RCC 7860 (cell line): Measurements from ENCODE around the gene BCAS3.

ENCODE experiments used
- DNase-seq: peaks from one replicate; pipeline ENCODE4 v3.0.0-alpha.2; 2015; ENCODE audit warnings: low spot score
- FAIRE-seq: peaks from 2 replicates; lab custom pipeline; 2012; peaks lifted over from hg19 to GRCh38; lab: Jason Lieb, UNC

BCAS3 gene

DNA sequence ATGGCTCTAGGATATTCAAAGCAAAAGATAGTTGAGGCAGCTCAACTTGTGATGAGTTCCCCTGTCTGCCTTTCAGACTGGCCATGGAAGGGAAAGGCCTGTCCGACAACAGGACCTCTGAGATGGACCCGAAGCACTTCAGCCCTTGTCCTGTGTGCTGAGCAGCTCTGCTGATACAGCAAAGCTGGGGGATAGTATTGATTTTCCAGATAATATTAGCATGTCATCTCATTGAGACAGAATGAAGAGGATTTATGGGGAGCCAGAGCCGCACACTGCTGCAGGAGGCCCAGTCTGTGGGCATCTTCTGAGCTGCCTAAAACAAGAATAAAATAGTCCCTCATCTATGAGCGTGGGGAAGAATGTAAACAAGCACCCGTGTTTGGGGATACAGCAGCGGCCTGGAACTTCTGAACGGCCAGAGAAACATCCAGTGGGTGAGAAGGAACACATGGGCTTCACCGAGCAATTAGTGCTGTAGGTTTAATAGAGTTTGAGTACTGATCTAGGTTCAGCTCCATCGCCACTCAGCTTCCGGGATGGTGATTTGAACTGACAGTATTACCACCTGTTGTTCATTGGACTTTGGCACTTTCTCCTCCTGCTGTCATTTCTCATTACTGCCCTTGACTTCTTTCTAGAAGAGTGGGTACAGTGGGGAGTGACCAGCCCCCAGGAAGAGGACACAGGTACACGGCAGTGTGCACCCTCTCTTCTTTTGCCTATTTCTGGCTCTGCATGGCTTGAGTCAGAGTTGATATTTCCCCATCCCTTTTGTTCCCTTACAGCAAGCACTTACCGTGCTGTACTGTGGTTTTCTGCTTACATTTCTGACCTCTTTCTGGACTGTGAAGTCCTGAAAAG, 625.5 kb downstream of the BCAS3 start:
- no peak for FAIRE-seq
- DNase-seq = no peak

DNA sequence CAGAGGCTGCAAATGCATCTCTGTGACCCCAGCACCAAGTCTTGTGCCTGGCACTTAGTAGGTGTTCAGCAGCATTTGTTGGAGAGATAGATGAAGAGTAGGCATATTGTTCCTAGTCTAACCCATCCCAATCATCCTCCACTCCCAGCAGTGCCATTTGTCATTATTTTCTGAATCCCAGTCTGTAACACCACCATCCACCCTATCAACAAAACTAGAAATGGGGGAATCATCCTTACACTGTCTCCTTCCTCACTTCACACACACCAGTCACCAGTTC, 626.1 kb downstream of the BCAS3 start:
- DNase-seq (no peak), FAIRE-seq (no peak)

DNA sequence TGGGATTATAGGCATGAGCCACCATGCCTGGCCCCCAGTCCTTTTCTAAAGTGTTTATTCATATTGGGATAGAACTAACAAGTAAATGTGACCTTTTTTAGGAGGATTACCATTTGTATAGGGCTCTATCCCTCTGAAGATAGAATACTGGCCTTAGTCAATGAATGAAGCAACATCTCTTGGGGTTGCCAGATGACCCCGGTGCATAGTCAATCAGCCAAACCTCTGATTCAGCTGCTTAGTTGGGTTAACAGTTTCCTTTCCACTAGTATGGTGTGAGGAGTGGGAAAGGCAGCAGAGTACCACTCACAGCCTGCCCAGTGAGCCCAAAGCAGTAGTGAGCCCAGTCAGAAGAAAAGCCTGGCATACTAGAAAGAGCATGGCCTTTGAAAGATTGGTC, 627.4 kb downstream of the BCAS3 start:
- FAIRE-seq (no peak), DNase-seq (no peak)

DNA sequence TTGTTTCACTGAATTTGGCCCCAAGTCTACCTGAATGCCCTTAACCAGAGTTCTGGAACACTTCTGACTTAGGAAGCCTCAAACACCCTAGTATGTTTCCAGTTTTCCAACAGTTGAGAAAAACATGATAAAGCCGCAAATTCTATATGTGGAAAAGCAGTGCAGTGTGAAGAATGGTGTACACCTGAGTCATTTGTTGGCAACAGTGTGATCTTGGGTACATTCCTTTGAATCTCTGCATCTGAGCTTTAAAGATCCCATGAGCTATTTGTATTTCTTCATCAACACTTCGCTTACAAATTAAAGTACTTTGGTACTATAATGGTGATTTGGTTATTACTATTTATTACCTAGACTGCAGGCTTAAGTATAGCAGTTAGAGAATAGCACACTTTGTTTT, 628.4 kb downstream of the BCAS3 start:
- no peak for DNase-seq
- no peak for FAIRE-seq

DNA sequence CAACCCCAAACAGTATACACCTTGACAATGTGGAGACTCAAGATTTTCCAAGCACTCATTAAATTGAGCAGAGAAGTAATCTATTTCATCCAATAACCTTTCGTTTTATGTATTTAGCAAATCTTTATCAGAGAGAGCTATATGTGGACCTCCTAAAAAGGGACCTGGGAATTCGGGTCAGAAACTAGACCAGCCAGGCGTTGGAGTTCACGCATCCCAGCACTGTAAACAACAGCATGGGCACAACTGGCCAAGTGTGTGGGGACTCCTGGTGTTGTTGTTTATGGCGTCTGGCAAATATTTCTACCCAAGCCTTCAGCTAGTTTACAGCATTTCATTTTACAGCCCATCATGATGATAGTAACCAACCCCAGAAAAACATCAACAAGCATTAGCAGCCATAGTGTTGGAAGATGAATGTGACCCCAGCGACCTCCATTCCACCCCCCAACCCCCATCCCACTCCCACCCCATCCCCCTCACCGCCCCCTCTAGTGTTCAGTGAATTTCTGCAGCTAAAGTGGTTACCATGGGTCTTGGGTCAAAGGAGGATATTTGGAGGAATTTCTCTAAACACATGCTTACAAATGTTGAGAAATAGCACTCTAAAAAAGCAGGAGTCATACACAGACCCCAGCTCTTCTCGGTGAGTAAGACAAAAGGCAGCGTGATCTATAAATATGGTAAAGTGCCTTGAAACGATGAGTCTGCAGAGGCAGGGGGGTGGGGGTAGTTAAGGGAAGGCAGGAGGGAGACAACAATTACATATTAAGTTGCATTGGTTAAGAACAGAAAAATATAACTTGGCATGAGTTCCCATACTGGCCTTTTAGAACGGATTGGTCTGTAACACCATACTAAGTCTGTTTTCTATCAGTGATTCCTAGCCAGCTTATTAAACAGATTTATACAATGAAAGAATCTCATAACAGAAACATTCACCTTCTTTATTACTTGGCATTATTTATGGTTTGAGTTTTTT, 630.5 kb downstream of the BCAS3 start:
- no peak for FAIRE-seq
- no peak for DNase-seq

DNA sequence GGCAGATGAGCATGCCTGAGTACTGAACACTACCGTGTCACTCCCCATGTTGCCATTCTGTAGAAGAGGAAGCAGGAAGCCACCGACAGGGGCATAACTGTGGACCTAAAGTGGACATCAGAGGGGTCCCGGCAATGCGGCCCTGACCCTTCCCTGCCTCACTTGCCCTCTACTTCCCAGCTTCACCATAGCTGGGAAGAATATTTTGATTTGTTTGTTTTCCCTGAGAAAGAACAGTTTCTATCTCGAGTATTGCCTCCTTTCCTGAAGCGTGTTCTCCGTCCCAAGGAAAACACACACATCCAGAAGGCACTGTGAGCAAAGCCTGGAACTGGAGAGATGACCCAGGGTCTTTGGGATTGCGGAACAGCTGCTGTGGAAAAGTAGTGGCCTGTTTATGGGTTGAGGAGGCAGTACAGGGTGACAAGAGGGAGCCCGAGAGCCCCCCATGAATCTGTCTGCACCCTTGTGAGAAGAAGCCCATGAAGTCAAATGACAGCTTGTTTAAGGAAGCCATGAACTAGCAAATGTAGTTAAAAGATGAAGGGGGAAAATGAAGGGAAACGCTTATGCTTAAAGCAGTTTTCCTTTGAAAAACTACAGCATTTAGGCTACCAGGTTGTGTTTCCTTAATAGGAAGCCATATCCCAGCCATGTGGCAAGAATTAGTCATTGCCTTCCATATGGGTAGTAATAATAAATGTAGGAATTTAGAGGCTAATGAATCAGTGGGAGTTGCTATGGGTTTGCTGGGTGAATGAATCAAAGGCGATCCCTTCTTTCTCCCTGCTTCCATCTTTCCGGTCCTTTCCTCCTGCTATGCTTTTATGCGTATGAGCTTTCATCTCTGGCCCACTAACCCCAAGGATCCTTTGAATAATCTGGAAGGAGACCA, 632.0 kb downstream of the BCAS3 start:
- FAIRE-seq (no peak), DNase-seq (no peak)

DNA sequence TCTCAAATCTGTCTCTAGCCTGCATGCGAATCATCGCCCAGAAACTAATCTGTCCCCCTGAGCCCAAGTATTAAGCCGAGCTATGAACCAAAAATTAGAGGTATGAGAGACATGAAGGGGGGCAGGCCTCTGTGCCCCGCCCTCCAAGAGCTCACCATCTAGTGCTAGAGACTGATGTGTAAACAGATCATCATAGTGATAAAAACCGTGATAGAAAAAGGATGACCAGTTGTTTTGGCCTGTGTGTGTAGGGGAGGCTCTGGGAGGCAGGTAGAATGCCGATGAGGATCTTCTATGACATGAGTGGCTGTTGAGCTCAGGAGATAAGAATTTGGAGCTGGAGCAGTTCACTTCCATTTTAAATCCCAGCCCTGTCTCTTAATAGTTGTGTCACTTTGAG, 632.9 kb downstream of the BCAS3 start:
- FAIRE-seq = no peak
- DNase-seq = no peak

DNA sequence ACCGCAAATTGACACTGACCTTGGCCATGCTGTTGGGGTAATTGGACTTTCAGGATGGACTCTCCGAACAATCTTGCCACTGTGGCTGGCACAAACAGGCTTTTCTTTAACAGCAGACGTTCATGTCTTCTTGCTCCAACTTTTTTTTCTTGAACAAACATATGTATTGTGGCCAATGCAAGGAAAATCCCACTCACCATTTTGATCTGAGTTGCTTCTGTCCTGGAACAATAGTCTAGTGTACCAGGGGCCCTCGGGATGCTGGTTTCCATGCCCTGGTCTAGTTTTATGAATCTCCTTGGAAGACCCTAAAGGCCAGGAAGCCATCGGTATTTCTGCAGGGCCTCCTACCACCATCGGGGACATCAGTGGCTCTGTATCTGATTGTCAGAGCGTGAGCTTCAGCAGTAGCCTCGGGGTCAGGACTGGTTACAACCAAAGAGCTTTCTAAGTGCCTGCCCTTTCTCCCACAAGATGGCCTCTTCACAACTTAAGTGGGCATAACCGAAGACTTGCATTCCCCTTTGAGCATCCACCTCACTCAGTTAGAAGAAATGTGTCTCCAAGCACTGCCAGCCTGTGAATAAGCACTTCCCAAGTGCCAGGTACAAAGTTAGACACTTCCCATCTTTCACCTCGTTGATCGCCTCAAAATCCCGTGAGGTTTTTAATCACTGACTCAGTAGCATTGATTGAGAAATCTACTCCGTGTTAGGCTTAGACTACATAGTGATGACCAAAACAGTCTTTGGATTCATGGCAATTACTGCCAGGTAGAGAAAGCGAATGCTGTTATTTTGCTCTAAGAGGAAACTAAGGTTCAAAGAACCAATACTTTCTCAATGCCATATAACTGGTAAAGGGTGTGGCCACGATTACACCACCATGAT, 635.0 kb downstream of the BCAS3 start:
- no peak for DNase-seq
- FAIRE-seq = no peak

DNA sequence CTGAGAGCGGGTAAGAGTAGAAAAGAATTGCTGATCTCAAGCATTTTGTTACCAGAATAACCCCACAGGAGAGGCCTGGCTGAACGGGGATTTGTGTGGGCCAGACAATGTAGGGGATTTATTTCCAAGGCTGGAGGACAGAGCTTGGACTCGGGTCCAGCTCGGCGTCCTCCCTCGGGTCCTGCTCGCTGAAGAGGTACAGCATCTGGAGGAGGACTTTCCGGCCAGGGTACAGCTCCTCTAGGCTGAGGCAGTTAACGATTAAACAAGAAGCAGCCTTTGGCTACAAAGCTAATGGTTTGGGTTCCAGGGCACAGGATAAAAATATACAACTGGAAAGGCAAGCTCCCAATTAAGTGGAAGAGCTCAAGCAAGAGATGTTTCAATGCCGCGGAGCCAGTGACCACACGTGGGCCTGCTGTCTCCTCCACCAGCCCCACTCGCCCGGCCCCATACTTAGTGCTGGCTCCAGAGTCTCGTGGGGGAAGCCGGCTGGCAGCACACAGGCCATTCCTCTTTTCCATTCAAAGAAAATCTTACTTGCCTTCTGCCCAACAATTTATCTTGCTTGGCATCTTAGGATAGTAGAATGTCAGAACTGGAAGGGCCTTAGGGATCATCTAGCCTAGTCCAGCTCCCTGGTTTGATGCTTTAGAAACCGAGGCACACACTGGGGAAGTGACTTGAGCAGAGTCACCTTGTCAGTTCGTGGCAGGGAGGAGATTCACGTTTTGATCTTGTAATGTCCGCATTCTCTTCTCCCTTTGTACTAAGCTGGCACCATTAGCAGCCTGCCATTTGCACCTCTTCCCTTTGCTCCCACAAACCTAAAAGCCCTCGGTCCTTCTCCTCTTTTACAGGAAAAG, 636.0 kb downstream of the BCAS3 start:
- no peak for FAIRE-seq

DNA sequence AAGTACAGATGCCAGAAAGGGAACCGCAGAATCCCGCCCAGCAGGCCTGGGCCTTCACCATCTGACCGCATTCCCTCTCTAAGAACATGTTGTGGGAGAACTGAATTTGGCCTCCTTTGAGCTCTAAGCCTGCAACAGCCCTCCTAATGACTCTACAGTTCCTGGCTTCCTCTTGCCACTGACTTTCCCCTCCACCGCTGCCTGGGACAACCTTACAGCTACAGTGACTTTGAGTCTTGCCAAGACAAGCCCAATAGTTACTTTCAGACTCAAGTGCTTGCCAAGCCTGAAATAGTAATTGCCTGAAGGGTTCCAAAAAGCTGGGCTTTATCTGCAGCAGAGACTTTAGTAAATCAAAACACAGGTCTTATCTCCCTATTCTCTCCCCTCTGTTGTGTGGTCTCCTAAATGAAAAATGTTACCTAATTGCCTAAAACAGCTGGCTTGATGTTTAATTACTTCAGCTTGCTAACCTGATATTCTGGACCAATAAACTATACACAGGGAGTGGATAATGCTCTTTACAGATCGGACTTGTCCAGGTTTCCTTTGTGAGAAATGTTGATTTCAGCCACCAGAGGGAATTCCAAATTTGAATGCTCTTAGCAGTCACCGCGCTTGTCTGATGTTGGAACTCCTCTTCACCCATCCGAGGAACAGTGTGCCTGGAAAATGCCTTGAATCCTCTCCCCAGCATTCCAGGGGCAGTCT, 636.9 kb downstream of the BCAS3 start:
- no peak for DNase-seq
- FAIRE-seq = no peak

More for the DNA sequence above, 636.0 kb downstream of the BCAS3 start:
- DNase-seq = no peak

DNA sequence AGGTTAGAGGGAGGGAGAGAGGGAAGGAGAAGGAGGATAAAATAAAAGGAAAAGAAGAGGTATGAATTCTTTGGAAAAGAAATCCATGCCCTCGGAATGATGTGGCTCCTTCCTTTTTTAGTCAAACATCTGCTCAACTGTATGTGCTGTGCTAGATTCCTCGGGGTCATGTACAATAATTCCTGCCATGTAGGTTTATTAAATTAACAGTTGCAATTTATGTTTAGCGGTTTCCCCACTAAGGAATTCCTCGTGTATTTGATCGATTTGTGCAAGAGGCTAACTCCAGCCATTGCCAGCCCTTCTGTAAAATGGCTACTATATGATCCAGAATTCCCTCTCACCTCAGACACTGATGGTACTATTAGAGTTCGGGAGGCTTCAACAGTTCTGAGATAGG, 639.0 kb downstream of the BCAS3 start:
- FAIRE-seq (no peak), DNase-seq (no peak)

DNA sequence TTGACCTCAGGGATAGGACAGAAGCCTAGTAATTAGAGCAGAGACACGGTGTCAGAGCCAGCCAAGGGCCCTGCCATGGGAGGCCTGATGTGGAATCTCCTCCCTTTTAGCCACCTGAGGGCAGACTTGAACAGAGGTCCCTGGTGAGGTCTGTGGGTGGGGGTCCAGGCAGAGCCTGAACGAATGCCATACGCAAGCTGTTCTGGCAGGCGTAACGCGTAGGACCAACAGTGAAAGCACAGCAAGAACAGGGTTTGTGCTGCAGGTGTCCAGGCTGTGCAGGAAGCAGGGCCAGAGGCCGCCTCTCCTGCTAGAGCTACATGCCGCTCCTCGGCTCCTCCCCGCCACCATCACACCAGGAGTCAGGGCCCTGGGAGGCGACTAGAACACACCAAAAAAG, 640.1 kb downstream of the BCAS3 start:
- FAIRE-seq (no peak), DNase-seq (no peak)

DNA sequence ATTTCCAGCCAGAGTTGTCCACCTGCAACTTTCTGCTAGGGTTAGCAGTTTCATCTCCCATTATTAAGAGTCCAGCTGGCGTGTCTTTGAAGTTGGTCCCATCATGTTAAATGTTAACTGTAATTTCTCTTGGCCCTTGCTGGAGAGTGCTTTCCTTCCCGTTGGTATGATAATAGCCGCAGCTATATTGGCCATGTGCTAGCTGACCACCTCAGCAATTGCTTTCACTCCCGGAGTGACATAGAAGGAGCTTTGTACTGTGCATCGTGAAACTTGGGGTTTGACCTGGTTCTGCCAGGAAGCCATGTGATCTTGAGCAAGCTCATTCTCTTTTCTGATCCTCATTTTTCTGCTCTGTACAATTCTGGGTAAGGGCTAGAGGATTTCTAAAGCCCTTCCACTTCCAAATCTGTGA, 641.0 kb downstream of the BCAS3 start:
- DNase-seq (no peak), FAIRE-seq (no peak)

DNA sequence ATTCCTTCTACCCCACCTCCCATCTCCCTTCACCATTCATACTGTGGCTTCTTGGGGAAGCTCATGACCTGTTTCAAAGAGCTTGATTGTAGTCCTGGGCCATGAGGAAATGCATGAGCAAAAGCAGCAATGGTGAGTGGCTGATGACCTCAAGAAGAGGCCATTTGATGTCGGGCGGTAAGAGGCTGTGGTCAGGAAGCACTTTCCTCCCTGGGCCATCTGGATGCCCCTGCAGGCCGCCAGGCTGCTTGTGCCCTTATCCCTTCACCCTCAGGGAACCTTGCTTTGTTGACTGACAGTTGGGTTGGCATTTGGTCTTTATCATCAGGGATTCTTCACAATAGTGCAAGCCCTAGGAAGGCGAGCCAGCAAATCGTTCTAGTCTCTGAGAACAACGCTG, 643.7 kb downstream of the BCAS3 start:
- DNase-seq (no peak), FAIRE-seq (no peak)

DNA sequence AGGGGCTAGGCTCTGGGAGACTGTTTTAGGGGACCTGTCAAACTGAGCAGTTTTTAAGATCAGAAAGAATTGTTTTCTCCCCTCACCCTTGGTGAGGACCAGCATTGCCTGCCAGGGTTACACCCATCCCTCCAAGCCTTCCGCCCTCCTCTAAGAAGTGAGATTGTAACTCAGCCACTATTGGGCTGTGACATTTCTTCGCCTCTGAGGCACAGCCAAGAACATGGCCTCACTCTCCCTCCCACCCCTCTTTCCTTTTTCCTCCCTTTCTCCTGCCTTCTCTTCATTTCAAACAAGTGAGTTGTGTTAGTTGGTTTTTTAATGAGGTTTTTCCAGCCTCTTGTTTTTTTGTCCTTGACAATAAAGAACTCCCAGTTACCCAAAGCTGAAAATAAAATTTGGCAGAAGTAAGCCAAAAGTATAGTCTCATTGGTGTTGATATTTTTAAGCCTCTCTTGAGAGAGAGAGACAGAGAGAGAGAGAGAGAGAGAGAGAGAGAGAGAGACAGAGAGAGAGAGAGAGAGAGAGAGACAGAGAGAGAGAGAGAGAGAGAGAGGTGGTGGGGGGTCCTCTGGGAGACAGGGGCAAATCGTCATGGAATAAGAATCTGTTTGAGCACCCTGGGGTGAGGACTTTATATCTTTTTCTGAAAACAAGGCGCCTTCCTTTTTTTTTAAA, 644.8 kb downstream of the BCAS3 start:
- DNase-seq = no peak
- FAIRE-seq = no peak

DNA sequence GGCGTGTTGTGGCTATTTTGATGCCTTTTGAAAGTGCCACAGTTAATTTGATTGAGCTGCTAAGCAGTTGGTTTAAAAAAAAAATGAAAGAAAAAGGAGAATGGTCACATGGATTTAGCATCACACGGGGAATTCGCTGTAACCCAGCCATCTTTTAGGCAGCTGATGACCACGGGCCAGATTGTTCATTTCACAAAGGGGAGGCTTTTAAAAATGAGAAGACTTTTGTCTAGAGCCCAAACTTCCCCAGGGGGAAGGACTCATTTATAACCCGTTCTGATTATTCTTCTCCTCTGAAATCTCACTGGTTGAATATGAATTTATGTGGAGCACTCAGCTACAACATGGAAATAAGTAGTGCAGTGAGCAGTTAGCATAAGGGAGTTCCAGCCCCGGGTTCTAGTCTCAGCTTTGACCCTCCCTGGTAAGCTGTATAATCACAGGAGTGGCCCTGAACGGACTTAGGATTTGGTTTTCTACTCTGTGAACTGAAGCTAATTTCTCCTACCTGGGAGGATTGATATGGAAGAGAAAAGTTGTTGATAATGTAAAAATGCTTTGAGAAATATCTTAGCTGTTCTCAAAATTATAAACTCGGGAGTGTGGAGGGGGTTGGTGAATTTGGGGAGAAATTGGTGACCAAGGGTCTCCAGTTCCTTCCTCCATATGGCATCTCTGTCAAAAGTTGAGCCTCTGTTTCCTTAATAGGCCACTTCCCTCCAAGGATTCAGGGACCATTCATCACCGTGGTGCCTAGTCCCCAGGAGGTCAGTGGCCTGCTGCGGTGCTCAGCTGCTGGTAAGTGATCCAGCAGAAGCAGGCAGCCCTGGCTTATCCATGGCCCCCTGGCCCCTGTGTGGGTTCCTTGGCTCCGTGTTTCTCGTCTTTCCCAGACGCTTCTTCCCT, 645.6 kb downstream of the BCAS3 start:
- DNase-seq (no peak), FAIRE-seq (no peak)
